ENCODE results near the gene HACL1.

HACL1 gene

DNA sequence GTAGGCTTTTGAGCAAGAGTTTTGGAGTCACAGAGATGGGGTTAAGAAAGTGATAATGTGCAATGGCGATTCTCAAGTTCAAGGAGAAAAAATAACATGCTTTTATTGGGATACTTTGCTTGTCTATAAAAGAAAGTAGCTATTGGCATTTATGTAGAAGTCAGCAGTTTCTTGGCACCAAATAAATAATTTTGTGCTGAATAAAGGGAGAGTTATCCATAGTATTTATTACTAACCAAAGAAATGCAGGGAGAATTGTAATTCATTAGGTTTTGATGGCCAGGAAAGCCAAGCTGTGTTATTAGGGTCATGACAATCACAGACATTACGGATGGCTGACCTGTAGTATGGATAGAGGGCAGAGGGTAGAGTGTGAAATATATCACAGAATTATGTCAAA lies 33.3 kb upstream of the HACL1 start:
- no peak for DNase-seq
- no peak for TF ChIP-seq POLR2A (IDR thresholded peaks at IDR 0.05; ENCODE audit: low read length)
- TF ChIP-seq GATA1 (IDR thresholded peaks at IDR 0.05; ENCODE audit: low read depth, low read length) = no peak

GRCh38 chr3:15633766-15634598 lies 32.6 kb upstream of the HACL1 start:
- TF ChIP-seq GATA1 (IDR thresholded peaks at IDR 0.05; ENCODE audit: low read depth, low read length) (no peak), POLR2A (IDR thresholded peaks at IDR 0.05; ENCODE audit: low read length) (no peak)
- DNase-seq = no peak

- DNase-seq = no peak
- TF ChIP-seq POLR2A (IDR thresholded peaks at IDR 0.05; ENCODE audit: low read length) (no peak), GATA1 (IDR thresholded peaks at IDR 0.05; ENCODE audit: low read depth, low read length) (no peak)
These were observed 31.8 kb upstream of the HACL1 start for GRCh38 chr3:15633159-15633558.

DNA sequence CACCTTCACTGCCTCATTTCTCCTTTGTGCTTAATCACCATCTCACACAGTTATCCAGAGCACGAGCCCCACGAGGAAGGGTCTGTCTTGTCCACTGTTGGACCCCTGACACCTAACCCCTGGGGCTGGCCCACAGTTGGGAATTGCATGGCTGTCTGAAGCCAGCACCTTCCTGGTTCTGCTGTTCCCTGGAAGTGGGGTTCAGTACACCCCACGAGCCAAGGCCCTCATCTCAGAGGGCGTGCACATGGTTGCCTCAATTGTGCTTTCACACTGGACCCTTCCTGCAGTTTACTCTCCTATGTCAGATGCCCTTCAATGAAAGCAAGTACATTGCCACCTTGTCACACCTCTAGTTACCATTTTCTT lies 30.8 kb upstream of the HACL1 start:
- no peak for DNase-seq
- no peak for TF ChIP-seq POLR2A (IDR thresholded peaks at IDR 0.05; ENCODE audit: low read length)
- no peak for TF ChIP-seq GATA1 (IDR thresholded peaks at IDR 0.05; ENCODE audit: low read depth, low read length)

DNA sequence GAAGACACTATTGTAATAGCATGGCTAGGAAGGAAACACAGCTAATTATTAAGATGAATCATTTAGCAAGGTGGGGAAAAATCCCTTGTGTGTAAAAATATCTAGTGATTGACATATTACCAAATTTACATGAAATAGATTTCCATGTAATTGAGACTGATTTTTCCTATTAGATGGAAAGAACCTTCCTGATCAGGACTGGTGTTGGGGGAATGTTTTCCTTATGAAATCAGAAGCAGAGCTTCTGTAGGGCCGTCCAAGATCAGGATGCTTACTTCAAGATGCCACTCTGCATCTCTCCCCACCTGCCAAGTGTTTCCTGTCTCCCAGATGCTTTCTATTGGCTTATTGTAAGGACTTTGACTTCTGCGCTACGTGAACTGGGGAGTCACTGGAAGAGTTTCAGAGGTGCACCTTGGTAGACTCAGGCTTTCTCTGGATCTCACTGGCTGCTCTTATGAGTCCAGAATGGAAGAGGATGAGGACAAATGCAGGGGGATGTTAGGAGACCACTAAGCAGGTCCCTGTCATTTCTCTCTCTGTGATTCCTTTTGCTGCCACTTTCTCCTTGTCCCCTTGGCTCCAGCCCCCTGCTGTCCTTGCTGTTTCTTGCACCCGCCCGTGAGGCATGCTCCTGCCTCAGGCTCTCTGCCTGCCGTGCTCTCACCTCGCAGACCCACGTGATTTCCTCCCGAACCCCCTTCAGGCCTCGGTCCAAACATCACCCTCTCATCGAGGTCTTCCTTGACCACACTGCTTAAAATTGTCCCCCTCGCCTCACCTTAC lies 30.2 kb upstream of the HACL1 start:
- TF ChIP-seq GATA1 (IDR thresholded peaks at IDR 0.05; ENCODE audit: low read depth, low read length) = no peak
- TF ChIP-seq POLR2A (IDR thresholded peaks at IDR 0.05; ENCODE audit: low read length) = no peak
- DNase-seq = no peak

GRCh38 chr3:15630646-15631350 lies 29.4 kb upstream of the HACL1 start:
- peak; percentile 22 to 41 for DNase-seq
- no peak for TF ChIP-seq POLR2A (IDR thresholded peaks at IDR 0.05; ENCODE audit: low read length)
- TF ChIP-seq GATA1 (IDR thresholded peaks at IDR 0.05; ENCODE audit: low read depth, low read length) = no peak

DNA sequence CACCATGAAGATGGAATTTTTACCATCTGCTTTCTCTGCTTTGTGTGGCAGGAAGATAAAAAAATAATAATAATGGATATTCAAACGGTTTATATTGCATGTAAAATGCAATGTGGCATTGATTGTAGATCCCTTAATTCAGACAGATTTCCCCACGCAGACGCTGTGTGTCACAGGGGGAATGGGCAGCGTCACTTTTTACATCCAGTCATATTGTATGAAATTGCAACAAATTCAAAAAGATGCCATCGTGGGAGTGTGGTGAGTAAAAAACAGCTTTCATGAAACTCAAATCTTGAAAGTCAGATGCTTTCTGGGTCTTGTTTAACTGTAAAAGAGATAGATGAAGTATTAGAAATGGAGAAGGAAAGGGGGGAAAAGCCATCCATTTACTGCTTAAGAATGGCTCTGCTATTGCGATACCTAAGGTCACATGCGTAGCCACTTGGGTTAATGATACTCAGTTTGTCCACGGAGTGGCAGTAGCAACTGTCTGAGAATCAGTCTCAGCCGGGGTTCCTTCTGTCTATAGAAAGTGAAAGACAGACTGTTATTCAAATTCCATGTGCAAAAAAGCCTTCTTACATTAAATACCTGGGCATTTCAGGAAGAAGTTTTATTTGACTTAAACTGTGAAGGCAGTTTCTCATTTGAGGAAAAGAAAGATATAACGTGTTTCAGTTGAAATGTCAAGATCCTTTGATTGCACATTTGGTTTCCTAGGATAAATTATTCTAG lies 28.7 kb upstream of the HACL1 start:
- peak; percentile 77 to 80 for DNase-seq
- TF ChIP-seq GATA1 (IDR thresholded peaks at IDR 0.05; ENCODE audit: low read depth, low read length) = no peak
- TF ChIP-seq POLR2A (IDR thresholded peaks at IDR 0.05; ENCODE audit: low read length) = no peak

- TF ChIP-seq POLR2A (IDR thresholded peaks at IDR 0.05; ENCODE audit: low read length) = no peak
- TF ChIP-seq GATA1 (IDR thresholded peaks at IDR 0.05; ENCODE audit: low read depth, low read length) = no peak
- DNase-seq = no peak
These were observed 27.6 kb upstream of the HACL1 start for GRCh38 chr3:15628967-15629366.

- TF ChIP-seq GATA1 (IDR thresholded peaks at IDR 0.05; ENCODE audit: low read depth, low read length) = no peak
- TF ChIP-seq POLR2A (IDR thresholded peaks at IDR 0.05; ENCODE audit: low read length) = no peak
- DNase-seq = no peak
These were observed 22.4 kb upstream of the HACL1 start for GRCh38 chr3:15623535-15624440.

GRCh38 chr3:15619659-15620464 lies 18.5 kb upstream of the HACL1 start:
- peak in 1 of 2 experiments; percentile 23 for DNase-seq

GRCh38 chr3:15616053-15616452 lies 14.7 kb upstream of the HACL1 start:
- no peak for TF ChIP-seq GATA1 (IDR thresholded peaks at IDR 0.05; ENCODE audit: low read depth, low read length)
- no peak for TF ChIP-seq POLR2A (IDR thresholded peaks at IDR 0.05; ENCODE audit: low read length)
- no peak for DNase-seq

- DNase-seq = no peak
- TF ChIP-seq GATA1 (IDR thresholded peaks at IDR 0.05; ENCODE audit: low read depth, low read length) (no peak), POLR2A (IDR thresholded peaks at IDR 0.05; ENCODE audit: low read length) (no peak)
These were observed 13.6 kb upstream of the HACL1 start for GRCh38 chr3:15614958-15615357.

All from erythroblast (primary cell).